Colon (tissue), 2 donors: Measurements from ENCODE around the gene OSBPL10.
"Not testable (repeated sequence)": the region's sequence is repeated elsewhere in the genome, so short reads cannot be mapped to it uniquely, and the experiment has no call there.

Experiments
- FAIRE-seq: peaks from 2 replicates; lab custom pipeline; 2012; peaks lifted over from hg19 to GRCh38; lab: Jason Lieb, UNC
- donor health status: control.
- donor health status: control.

OSBPL10 gene

DNA sequence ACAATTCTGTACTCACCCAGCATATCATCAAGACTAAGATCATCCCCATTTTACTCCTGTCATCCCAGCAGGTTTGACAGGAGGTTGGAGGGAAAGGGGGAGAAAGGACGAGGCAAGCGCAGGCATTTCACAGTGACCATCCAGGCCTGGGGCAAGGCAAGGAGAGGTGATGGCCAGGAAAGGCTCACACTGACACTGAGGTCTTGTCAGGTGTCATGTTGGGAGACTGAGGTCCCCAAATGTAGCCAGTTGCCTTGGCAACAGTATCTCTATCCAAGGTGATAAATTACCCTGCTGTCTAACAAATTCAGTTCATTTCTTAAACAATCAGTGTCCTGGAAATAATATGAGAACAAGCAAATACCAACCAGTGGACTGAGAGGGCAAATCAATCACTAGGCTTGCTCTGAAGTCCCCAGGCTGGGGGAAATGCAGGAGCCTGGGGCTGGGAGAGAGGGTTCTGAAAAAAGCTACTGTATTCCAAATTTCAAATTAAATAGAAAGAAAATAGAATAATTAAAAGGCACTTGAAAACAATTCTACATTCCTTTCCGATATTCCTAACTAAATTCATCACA lies 172.8 kb downstream of the OSBPL10 start:
- FAIRE-seq: no peak

DNA sequence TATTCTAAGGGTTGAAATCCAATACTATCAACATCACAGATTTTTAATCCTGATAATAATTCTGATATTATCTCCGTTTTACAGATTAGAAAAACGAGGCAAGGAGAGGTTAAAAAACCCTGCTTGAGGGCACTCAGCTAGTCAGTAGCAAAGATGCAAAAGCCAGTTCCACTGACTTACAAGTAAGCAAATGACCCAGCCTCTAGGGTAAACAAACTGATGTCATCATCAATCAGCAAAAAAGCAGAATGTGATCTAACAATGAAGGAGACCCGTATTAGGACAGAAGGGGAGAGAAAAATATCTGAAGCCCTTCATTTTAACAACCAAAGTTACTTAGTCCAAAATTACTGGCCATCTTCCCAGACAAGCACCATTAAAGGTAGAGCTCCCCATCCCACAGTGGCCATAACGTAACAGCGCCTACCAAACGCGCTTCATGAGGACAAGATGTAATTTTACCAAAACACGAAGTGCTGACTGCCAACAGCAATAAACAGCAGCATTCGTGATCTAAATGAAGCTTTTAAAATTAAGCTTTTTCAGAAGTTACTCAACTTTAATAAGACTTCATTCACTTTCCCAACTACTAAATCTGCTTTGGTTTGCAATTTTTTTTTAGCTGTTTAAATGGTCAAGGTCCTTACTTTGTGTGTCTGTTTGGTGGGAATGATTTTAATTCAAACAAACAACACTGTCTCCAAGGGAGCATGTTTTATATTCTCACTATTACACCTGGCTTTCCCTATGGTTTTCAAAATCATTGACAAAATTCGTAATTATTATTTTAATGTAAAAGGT lies 176.6 kb downstream of the OSBPL10 start:
- no peak for FAIRE-seq

DNA sequence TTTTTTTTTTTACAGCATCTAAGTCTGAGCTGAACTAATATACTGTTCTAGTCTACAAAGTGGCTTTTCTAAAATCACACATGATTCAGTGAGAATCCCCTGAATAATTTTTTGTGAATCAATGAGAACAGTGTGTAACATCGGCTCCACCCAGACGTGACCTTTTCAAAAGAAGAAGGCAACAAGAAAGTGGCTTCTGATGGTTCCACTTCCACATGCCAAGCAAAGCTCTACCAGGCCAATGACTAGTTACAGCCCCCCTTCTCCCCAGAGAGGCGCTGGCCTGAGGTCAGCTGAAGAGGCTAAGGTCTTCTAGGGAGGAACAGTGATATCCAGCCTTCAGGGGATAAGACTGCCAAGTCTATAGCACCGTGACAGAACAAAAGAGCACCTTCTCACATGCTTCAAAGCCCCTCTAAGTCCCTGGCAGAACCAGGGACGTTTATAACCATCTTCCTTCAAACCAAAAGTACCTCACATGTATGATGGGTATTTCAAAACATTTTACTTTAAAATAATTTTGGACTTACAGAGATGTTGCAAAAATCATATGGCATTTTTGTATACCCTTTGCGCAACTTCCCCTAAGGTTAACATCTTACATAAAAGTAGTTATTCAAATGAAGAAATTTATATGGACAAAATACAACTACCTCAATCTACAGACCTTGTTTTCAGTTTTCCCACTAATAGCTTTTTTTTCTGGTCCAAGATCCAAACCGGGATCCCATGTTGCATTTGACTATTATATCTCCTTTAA lies 177.9 kb downstream of the OSBPL10 start:
- no peak for FAIRE-seq

DNA sequence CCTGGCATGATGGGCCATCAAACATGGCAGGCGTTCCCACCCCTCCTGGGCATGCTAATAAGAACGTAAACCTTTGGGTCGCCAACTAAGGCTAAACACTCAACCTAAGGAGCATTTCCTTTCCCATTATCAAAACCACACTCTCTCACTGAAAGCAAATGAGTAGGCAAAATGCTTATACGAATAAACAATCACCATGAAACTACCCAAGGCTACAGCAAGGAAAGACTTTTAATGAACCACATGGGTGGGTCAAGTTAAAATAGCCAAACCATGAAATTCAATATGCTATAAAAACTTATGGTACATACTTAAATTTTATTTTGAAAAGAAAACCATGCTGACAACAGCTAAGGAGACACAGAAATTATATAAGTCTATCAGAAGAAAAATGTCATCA lies 180.6 kb downstream of the OSBPL10 start:
- FAIRE-seq: no peak

DNA sequence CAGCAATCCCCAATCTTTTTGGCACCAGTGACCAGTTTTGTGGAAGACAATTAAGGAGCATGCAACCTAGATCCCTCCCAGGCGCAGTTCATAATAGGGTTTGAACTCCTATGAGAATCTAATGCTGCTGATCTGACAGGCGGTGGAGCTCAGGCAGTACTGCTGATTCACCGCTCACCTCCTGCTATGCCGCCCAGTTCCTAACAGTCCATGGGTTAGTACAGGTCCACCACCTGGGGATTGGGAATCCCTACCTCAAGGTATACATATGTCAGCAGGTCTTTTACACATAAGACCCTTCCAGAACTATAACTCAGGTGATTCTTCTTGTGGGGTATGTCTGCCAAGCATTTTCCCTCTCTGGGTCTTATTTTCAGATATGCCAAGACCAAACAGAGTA lies 182.2 kb downstream of the OSBPL10 start:
- FAIRE-seq: no peak

DNA sequence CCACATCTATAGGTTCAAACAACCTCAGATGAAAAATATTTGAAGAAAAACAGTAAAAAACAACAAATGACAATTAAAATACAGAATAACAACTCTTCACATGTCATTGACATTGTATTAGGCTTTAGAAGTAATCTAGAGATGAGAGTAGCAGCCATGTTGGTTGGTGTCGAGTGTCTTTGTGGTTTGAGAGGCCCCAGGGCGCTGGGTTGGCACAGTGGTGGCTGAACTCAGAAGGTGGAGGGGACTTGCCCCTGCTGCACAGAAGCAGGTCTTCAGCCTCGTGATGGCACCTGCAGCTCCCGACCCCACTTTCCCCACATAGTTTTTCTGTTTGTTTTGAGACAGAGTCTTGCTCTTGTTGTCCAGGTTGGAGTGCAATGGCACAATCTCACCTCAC lies 187.2 kb downstream of the OSBPL10 start:
- no peak for FAIRE-seq

DNA sequence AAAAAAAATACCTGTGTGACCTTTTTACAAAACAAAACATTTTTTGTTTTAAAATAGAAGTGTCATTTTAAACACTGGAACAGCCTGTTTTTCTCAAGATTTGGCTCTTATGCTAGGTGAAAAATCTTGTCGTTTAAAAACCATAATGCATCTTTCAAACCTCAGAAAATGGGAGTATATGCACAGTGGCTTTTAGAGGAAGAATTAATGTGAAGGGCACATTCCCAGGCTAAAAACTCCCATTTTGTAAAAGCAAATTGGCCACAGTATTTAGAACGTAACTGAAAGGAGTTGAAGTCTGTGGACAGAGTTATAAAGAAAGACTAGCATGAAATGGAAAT lies 190.0 kb downstream of the OSBPL10 start:
- FAIRE-seq: no peak

DNA sequence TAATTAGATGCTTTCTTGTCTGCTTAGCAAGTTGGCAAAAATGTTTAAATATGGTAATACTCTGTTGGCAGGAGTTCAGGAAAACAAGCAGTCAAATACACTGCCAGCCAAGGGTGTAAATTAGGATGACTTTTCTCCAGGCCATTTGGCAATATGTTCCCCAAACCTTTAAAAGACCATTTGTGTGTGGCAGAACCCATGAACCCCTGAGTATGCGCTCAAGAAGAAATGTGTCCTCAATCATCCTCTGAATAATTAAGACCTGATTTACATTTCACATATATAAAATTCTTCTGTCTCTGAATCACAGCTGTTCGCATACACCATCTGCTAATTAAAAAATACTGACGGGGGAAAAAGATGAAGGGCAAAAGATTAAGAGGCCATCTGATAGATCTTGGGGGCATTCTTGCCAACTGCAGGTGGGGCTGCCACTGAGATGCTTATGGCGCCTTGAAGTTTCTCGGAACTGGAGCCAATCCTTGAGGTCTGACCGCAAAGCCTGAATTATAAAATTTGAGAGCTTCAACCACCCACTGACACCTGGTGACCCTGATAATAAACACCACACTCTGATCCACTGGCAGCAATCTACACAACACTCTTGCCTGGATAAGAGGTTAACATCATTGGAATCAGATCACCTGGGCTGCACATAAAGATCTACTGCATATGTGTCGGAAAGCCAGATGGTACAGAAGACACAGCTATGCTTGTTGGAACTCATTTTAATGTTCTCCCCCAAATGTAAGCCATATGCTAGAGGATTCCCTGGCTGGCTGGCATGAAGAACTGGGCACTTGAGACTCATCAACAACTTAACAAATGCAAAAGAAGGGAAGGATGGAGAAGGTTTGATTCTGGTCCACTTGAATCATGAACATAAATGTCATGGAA lies 190.6 kb downstream of the OSBPL10 start:
- no peak for FAIRE-seq

DNA sequence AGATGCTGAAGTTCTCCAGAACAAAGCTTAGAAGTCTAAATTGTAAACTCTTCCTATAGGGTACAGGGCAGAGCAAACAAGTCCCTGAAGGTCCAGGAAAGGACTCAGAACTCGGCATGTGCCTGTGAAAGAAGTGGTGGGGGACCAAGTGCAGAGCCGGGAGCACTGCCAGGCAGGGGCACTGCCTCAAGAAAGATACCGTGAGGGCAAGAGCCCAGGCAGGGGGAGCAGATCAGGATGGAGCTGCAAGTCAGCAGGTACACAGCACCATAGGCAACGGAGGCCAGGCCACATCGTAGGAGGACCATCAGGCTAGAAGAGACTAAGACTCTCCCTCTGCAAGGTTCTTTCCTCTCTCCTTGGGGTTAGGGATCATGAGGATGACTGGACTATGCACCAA lies 191.6 kb downstream of the OSBPL10 start:
- FAIRE-seq: no peak

DNA sequence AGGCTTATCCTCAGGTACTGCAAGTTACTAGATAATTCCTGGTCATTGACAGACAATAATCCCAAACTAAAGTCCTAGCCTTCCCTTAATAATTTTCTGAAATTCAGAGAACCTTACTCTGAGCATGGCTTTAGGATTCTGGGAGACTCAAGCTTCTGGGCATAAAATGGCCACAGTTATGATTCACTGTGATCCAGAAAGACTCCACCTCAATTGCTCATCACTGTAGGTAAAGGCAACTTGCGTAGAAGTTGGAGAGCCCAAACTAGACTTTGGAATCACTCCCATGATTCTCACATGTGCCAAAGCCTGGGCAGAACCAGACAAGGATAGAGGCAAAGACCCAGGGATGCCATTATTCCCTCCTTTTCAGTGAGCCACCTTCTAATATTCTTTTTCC lies 195.3 kb downstream of the OSBPL10 start:
- FAIRE-seq: no peak

DNA sequence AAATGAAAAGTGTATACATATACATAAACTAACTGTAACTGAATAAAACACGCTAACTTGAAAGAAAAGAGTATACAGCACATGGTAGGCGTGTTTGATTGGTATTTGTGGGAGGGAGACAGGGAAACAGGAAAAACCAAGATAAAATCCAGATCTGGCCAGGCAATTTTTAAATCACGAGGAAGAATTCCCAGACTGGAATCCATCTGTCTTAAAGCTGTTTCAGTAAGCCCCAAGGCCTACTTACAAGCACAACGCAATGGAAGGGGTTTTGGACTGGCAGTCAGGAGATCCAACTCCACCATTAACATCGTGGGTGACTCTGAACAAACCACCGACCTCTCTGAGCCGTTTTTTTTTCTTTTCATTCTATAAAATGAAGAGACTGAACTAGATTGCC lies 195.8 kb downstream of the OSBPL10 start:
- FAIRE-seq: no peak

DNA sequence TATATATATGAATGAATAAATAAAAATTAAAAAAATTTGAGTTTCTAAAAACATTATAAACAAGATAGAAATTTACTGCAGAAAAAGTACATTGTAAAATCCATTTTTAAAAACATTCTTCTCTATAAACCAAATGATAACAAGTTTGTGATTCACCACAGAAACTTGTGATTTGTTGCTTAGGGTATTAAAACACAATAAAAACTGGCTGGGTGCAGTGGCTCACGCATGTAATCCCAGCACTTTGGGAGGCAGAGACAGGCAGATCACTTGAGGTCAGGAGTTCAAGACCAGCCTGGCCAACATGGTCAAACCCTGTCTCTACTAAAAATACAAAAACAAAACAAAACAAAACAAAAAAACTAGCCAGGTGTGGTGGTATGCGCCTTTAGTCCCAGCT lies 197.2 kb downstream of the OSBPL10 start:
- not testable (repeated sequence) for FAIRE-seq

DNA sequence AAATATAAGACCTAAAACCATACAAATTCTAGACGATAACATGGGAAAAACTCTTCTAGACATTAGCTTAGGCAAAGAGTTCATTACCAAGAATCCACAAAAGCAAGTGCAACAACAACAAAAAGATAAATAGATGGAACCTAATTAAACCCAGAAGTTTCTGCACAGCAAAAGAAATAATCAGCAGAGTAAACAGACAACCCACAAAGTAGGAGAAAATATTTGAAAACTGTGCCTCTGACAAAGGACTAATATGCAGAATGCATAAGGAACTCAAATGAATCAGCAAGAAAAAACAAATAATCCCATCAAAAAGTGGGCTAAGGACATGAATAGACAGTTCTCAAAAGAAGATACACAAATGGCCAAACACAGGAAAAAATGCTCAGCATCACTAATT lies 198.8 kb downstream of the OSBPL10 start:
- not testable (repeated sequence) for FAIRE-seq

DNA sequence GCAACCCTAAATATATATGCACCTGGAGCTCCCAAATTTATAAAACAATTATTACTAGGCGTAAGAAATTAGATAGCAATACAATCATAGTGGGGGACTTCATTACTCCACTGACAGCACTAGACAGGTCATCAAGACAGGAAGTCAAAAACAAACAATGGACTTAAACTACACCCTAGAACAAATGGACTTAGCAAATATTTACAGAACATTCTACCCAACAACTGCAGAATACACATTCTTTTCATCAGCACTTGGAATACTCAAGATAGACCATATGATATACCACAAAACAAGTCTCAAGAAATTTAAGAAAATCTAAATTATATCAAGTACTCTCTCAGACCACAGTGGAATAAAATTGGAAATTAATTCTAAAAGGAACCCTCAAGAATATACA lies 201.5 kb downstream of the OSBPL10 start:
- FAIRE-seq: no peak

DNA sequence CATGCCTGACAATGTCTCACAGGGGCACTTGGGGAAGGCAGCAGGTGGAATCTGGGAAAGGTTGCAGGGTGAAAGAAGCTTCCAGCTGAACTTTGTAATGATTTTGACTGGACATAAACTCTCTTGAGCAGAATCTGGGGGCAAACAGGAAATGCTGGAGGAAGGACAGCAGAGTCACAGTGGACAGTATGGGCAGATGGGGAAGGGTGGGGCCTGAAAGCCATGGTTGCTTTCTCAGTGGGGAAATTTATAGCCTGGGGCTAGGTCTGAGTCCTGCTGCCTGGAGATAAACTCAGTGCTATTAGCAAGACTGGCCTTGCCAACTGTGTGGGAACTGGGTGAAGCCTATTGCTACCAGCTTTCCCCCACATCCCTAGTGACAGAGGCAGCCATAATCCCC lies 203.2 kb downstream of the OSBPL10 start:
- FAIRE-seq: no peak

DNA sequence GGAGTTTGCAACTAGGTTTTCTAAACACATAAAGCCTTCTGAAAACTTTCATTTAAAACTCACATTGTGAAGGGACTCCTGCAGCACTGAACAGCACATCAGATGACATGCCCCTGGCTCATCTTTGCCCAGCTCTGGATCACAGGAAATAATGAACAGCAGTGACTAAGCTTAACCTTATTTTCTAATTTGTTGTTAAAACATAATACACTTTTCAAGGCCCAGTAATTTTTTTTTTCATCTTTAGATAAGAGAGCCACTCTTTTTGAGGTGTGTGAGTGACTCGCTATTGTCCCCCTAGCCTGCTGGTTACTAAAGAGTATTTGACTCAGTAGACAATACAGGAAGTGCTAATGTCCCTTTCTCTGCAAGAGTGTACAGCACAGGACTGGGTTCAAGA lies 204.0 kb downstream of the OSBPL10 start:
- no peak for FAIRE-seq

DNA sequence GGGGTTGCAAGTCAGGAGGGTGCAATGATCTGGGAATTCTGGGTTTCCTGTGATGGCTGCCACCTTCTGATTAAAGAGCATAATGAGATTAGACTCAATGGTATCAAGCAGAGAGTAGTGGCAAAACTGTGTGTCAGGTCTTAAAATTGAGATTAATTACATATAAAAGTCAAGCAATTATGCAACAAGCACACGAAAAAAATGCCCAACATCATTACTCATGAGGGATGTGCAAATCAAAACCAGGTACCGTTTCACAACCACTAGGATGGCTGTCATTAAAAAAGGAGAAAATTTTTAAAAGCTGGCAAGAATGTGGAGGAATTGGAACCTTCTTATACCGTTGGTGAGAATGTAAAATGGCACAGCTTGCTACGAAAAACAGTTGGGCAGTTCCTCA lies 205.0 kb downstream of the OSBPL10 start:
- FAIRE-seq: no peak

DNA sequence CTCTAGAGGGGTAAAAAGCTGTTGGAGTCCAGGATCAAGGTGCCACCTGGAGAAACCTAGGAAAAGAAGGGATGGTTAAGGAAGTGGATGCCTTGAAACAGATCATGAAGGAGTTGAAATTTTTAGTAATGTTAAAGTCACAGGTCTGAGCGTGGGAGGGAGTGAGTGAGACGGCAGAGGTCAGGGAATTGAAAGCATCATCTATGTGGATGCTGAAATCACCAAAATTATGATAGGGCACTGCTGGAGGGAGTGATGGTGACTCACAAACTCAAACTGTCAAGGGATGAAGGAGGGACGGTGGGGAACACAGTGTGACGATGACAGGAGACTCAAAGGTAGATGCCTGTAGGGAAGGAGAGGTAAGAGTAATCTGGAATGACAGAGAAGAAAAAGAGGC lies 205.7 kb downstream of the OSBPL10 start:
- FAIRE-seq: no peak

DNA sequence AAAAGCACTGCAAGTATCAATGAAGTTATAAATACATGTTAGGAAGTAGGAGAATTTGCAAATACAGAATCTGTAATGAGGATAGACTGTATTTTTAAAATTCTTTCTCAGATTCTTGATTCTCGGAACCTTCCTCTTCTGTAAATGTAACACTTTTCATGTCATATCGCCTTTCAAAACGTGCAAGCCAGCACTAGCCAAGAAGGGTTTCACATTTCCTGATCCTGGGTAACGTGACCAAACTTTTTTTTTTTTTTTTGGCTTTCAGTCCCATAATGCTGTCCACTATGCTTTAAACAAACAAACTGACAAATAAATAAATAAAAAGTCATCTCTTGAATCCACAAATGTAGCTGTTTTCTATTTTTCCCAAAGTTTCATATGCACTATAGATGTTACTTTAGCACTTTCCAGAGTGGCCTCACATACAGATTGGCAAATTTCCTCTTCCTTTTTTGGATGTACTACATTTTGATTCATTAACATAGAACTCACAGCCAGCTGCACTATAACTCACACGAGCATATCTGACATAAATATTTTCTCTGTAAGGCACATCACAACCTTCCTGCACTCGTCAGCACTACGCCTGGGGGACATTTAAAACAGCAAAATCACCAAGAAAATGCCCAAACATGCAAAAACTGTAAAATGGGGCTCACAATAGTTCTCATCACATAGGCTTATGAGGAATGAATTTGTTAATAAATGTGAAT lies 208.1 kb downstream of the OSBPL10 start:
- FAIRE-seq: no peak

DNA sequence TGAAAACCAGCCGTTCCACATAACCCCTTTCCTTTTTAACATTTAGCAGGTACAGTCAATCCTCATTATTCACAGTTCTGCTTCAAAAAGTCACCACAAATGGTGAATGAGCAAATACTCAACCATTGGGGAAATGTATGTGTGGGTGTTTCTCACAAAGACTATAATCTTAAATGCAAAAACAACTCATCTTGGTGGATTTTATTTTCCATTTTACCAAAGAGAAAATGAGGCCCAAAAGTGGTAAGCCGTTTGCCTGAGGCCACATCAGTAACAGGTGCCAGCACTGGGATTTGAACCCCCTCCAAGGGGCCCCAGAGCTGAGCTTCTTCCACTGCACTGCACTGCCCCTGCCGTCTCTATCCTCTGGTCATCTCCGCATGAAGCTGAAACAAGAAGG lies 208.8 kb downstream of the OSBPL10 start:
- no peak for FAIRE-seq

DNA sequence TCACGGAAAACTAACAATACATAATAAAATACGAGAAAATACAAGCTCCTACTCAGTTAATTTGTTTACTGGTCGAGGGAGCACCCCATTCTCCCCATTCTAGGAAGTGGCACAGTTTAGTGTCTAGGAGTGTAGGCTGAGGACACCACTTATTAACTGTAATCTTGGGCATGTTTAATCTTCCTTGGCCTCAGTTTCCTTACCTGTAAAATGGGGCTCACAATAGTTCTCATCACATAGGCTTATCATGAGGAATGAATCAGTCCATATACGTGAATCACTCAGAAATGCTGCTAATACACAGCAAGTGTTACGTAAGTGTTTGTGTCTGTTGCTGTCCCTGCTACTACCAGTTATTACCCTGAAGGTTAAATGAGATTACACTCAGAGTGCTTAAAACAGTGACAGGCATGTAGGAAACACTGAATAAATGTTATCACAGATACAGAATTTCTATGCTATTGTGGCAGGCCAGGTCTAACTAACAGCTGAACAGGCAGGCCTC lies 210.2 kb downstream of the OSBPL10 start:
- no peak for FAIRE-seq
